HG02870 (cell line): Measurements from ENCODE around the gene TUBG1.
"Not testable (repeated sequence)": the region's sequence is repeated elsewhere in the genome, so short reads cannot be mapped to it uniquely, and the experiment has no call there.

Experiments
- ATAC-seq: cut with Tn5 transposase; IDR thresholded peaks from one replicate; pipeline ENCODE4 v1.9.1; 2021; ENCODE audit warnings: mild to moderate bottlenecking, moderate library complexity; ENCODE audit not compliant: unreplicated experiment

The TUBG1 gene

GRCh38 chr17:42621987-42622386 lies 12.5 kb downstream of the TUBG1 start:
- ATAC-seq, result not testable (repeated sequence)

- ATAC-seq, result no peak
These were observed 13.8 kb downstream of the TUBG1 start for GRCh38 chr17:42623271-42623670.

GRCh38 chr17:42623732-42624596 lies 14.5 kb downstream of the TUBG1 start:
- no peak for ATAC-seq

DNA sequence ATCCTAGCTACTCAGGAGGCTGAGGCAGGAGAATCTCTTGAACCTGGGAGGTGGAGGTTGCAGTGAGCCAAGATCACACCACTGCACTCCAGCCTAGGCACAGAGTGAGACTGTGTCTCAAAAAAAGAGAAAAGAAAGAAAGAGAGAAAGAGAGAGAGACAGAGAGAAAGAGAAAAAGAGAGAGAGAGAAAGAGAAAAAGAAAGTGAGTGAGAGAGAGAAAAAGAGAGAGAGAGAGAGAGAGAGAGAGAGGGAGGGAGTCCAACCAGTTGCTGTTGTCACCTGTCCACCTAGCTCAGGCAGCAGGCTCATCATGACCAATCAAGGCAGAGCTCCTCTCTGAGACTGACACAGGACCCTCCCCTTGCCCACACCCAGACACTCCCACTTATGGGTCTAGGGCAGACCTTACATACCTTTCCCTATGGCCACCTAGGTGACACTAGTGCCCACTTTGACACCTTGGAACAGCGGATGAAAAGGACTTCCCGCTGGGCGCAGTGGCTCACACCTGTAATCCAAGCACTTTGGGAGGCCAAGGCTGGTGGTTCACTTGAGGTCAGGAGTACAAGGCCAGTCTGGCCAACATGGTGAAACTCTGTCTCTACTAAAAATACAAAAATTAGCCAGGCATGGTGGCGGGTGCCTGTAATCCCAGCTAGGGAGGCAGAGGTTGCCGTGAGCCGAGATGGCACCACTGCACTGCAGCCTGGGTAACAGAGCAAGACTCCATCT lies 17.7 kb downstream of the TUBG1 start:
- ATAC-seq, result not testable (repeated sequence)

GRCh38 chr17:42629411-42630009 lies 20.0 kb downstream of the TUBG1 start:
- no peak for ATAC-seq

DNA sequence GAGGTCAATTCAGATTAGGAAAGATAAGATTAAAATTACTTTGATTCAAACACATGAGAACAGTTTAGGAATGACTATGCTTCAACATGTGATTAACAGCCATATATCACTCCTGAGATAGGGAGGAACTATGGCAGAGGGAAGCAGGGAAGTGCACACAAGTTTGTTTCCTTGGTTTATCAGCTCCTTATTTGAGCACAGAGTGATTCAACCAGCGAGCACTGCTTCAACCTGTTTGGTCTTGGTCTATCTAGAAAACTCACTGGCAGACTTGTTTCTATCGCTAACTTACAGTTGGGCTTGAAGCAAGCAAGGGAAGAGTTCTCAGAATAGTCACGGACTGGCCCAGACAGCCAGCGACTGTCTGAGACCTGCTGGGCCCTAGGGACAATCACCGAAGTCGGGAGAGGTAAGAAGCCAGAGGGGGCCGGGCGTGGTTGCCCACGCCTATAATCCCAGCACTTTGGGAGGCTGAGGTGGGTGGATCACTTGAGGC lies 23.5 kb downstream of the TUBG1 start:
- no peak for ATAC-seq

- ATAC-seq, result no peak
These were observed 30.1 kb downstream of the TUBG1 start for GRCh38 chr17:42639525-42640113.

- ATAC-seq, result no peak
These were observed 30.6 kb downstream of the TUBG1 start for GRCh38 chr17:42640121-42640520.

DNA sequence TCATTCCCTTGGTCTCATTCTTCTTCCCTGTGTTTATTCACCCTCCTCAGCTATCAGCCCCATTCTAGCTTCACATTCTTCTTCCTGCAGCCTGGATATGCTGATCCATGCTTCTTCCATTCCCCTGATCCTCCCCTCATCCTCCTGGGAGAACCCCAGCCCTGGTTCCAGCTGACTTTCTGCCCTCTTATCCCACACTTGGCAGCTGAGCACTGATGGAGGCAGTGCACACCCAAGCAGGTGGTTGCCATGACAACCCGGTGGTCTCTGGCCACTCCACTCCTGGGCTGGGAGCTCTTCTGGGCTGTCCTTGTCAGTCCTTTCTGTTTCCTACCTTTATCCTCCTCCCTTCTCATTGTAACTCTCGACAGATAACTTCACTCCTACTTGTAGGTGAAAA lies 32.9 kb downstream of the TUBG1 start:
- ATAC-seq, result no peak

DNA sequence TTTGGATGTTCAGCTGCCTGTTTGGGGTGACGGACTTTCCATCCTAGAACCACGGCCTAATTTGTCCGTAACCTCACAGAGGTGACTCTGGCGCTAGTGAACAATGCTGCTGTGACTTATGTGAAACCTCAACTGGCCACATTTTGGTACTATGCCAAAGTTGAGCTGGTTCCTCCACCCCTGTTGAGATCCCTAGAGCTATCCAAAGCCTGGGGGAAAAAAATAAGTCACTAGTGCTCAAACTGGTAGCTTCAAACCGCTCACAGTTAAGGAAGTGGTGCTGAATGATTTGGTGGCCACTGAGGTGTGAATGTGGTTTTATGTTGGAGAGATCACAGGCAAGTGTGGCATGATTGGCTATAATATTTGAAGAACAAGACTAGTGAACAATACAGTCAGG lies 38.3 kb downstream of the TUBG1 start:
- ATAC-seq, result no peak

GRCh38 chr17:42651392-42651791 lies 41.9 kb downstream of the TUBG1 start:
- no peak for ATAC-seq

GRCh38 chr17:42653179-42654124 lies 44.0 kb downstream of the TUBG1 start:
- no peak for ATAC-seq

DNA sequence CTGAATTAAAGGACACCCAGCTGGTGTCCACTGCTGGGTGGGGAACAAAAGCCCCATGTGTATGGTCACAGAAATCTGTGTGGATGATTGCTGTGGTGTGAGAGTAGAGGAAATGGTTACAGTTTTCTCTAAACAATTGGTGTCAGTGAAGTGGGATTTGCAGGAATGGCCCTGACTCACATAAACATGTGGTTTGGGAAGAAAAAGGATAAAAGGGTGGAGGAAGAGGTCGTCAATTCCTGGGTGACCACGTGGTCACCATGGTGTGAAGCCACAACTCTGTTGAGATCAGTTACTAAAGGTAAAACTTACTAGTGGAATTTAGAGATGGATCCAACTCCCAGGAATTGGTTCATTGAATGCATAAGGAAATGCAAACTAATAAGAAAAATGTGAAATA lies 46.0 kb downstream of the TUBG1 start:
- no peak for ATAC-seq

- ATAC-seq, result no peak
These were observed 48.5 kb downstream of the TUBG1 start for GRCh38 chr17:42657824-42658588.

- no peak for ATAC-seq
These were observed 49.8 kb downstream of the TUBG1 start, which contains the start of gene TUBG2 for GRCh38 chr17:42659079-42659931. TUBG2 (plus strand) TSS chr17:42659284; CDS start chr17:42659504, 220 bp downstream.

DNA sequence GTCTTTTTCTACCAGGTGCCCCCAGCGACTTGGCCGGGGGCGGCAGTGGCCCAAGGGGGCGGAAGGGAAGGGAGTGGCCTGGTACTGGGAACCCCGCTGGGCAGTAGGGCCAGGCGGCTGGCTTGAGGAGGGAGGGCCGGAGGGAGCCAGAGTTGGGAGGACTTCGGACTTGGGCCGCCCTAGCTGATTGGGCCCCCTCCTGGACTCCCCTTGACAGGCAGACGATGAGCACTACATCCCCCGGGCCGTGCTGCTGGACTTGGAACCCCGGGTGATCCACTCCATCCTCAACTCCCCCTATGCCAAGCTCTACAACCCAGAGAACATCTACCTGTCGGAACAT lies 50.4 kb downstream of the TUBG1 start:
- ATAC-seq, result not testable (repeated sequence)

- no peak for ATAC-seq
These were observed 51.3 kb downstream of the TUBG1 start for GRCh38 chr17:42660692-42661345.
